ENCODE data around the gene MAPK10. TPM values are rescaled to one million over a fixed set of nuclear protein-coding genes. Genes with fewer than 3 reads are reported as not detected.

Gene MAPK10
- total and polyA plus RNA-seq, 4 donors, result 0.82 to 3.6 (median 2.3) TPM

DNA sequence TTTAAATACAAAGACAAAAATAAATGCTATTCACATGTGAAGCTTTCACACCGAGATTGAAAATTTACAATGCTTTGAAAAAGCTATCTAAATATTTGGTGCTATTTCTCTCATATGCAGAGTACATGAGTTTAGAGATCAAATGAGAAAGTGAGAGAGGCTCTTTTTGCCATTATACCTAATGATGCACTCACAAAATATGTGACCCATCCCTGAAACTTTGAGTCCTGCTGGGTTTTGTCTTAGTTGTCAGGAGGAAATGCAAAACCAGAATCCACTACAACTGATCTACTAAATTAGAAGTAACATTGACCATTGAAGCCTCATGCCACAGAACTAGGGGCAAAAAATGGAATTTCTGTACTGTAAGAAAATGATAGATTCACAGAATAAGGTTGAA, 251.7 kb downstream of the MAPK10 start:
- 81% methylated on average over 1 of the region's 1 CpG for WGBS
- H3K9ac ChIP-seq (ENCODE audit: low read depth in 1 of 2, low read length in 2 of 2), result no peak overlapping the region
- no peaks in the 10 kb centered on the region for H3K27me3 ChIP-seq (ENCODE audit: control insufficient read depth in 4 of 4, insufficient read depth in 4 of 4, low read length in 3 of 4)
- no peaks in the 10 kb centered on the region for H3K36me3 ChIP-seq (ENCODE audit: control insufficient read depth in 4 of 4, insufficient read depth in 3 of 4, low read depth in 1 of 4, low read length in 3 of 4)
- no peak overlapping the region for H3K4me3 ChIP-seq (ENCODE audit: low read depth in 1 of 3, low read length in 3 of 3)
- no peaks in the 10 kb centered on the region for H3K4me1 ChIP-seq (ENCODE audit: control insufficient read depth in 4 of 4, insufficient read depth in 4 of 4, low read length in 3 of 4)
- H3K27ac ChIP-seq (ENCODE audit: low read depth in 1 of 2, low read length in 2 of 2), result no peak overlapping the region
- no peaks in the 10 kb centered on the region for H3K9me3 ChIP-seq (ENCODE audit: control insufficient read depth in 4 of 4, low read length in 3 of 4)
- DNase-seq (ENCODE audit: low spot score), result no peak
- TF ChIP-seq YY1 (IDR thresholded peaks at IDR 0.05), result no peak
- TF ChIP-seq TAF1 (conservative IDR thresholded peaks at IDR 0.05), result no peak
- no peak for TF ChIP-seq FOXA1 (IDR thresholded peaks at IDR 0.05)
- TF ChIP-seq SP1 (IDR thresholded peaks at IDR 0.05), result no peak
- no peak for TF ChIP-seq GABPA (IDR thresholded peaks at IDR 0.05 in 1 of 2, conservative IDR thresholded peaks at IDR 0.05 in 1 of 2)
- TF ChIP-seq, protein P1, sequence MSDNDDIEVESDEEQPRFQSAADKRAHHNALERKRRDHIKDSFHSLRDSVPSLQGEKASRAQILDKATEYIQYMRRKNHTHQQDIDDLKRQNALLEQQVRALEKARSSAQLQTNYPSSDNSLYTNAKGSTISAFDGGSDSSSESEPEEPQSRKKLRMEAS (IDR thresholded peaks at IDR 0.05), result no peak
- TF ChIP-seq, protein P2, sequence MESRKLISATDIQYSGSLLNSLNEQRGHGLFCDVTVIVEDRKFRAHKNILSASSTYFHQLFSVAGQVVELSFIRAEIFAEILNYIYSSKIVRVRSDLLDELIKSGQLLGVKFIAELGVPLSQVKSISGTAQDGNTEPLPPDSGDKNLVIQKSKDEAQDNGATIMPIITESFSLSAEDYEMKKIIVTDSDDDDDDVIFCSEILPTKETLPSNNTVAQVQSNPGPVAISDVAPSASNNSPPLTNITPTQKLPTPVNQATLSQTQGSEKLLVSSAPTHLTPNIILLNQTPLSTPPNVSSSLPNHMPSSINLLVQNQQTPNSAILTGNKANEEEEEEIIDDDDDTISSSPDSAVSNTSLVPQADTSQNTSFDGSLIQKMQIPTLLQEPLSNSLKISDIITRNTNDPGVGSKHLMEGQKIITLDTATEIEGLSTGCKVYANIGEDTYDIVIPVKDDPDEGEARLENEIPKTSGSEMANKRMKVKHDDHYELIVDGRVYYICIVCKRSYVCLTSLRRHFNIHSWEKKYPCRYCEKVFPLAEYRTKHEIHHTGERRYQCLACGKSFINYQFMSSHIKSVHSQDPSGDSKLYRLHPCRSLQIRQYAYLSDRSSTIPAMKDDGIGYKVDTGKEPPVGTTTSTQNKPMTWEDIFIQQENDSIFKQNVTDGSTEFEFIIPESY (IDR thresholded peaks at IDR 0.05), result no peak
- TF ChIP-seq HNF4G (IDR thresholded peaks at IDR 0.05), result no peak
- TF ChIP-seq RAD21 (IDR thresholded peaks at IDR 0.05), result no peak
- no peak for TF ChIP-seq EGR1 (IDR thresholded peaks at IDR 0.05; ENCODE audit: low read depth in 2 of 2)
- no peak for TF ChIP-seq FOXA2 (IDR thresholded peaks at IDR 0.05)
- TF ChIP-seq, protein P3, sequence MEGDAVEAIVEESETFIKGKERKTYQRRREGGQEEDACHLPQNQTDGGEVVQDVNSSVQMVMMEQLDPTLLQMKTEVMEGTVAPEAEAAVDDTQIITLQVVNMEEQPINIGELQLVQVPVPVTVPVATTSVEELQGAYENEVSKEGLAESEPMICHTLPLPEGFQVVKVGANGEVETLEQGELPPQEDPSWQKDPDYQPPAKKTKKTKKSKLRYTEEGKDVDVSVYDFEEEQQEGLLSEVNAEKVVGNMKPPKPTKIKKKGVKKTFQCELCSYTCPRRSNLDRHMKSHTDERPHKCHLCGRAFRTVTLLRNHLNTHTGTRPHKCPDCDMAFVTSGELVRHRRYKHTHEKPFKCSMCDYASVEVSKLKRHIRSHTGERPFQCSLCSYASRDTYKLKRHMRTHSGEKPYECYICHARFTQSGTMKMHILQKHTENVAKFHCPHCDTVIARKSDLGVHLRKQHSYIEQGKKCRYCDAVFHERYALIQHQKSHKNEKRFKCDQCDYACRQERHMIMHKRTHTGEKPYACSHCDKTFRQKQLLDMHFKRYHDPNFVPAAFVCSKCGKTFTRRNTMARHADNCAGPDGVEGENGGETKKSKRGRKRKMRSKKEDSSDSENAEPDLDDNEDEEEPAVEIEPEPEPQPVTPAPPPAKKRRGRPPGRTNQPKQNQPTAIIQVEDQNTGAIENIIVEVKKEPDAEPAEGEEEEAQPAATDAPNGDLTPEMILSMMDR (IDR thresholded peaks at IDR 0.05; ENCODE audit: low read depth, low read length, missing input control), result no peak
- TF ChIP-seq NR2F2 (IDR thresholded peaks at IDR 0.05), result no peak
- no peak for TF ChIP-seq RXRA (IDR thresholded peaks at IDR 0.05)
- TF ChIP-seq HNF4A (conservative IDR thresholded peaks at IDR 0.05), result no peak
- TF ChIP-seq JUND (IDR thresholded peaks at IDR 0.05), result no peak
- TF ChIP-seq, protein P4, sequence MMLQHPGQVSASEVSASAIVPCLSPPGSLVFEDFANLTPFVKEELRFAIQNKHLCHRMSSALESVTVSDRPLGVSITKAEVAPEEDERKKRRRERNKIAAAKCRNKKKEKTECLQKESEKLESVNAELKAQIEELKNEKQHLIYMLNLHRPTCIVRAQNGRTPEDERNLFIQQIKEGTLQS (IDR thresholded peaks at IDR 0.05), result no peak

DNA sequence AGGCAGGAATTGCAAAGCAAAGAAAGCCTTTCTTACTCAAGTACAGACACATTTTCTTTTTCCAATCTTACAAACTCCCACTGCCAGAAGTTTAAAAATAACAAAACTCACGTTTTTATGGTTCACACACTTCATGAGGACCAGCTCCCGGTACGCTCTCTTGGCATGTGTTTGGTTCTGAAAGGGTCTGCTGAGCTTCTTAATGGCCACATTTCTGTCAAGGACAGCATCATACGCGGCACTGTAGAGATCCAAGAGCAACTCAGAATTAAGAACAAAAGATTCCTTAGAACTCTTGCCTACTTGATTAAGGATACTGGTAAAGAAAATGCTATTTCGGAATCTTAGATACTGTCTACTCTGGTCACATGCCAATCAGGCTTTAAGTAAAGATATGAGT, 252.7 kb downstream of the MAPK10 start:
- 83% methylated on average over 6 of the region's 6 CpGs for WGBS

More for the DNA sequence above, 252.7 kb downstream of the MAPK10 start:
- no peak for DNase-seq (ENCODE audit: low spot score)
- Histone ChIP-seq H3K4me3 (ENCODE audit: low read depth in 1 of 3, low read length in 3 of 3) (no peak overlapping the region), H3K9ac (ENCODE audit: low read depth in 1 of 2, low read length in 2 of 2) (no peak overlapping the region), H3K36me3 (ENCODE audit: control insufficient read depth in 4 of 4, insufficient read depth in 3 of 4, low read depth in 1 of 4, low read length in 3 of 4) (no peaks in the 10 kb centered on the region), H3K27ac (ENCODE audit: low read depth in 1 of 2, low read length in 2 of 2) (no peak overlapping the region), H3K4me1 (ENCODE audit: control insufficient read depth in 4 of 4, insufficient read depth in 4 of 4, low read length in 3 of 4) (no peaks in the 10 kb centered on the region), H3K27me3 (ENCODE audit: control insufficient read depth in 4 of 4, insufficient read depth in 4 of 4, low read length in 3 of 4) (no peaks in the 10 kb centered on the region), H3K9me3 (ENCODE audit: control insufficient read depth in 4 of 4, low read length in 3 of 4) (no peaks in the 10 kb centered on the region)
- no peak for TF ChIP-seq RXRA (IDR thresholded peaks at IDR 0.05)
- TF ChIP-seq, protein P2 (IDR thresholded peaks at IDR 0.05), result no peak
- no peak for TF ChIP-seq HNF4A (conservative IDR thresholded peaks at IDR 0.05)

All from liver (tissue), 9 donors.